HepG2 (cell line): Measurements from ENCODE around the gene KRT40. TPM values are rescaled to one million over a fixed set of nuclear protein-coding genes. Genes with fewer than 3 reads are reported as not detected.

Experiments used
- ATAC-seq: fragments of 200-7000 bp; cut with Tn5 transposase; 3 replicates; pipeline ENCODE4 v1.9.1; 2020; ENCODE audit warnings: mild to moderate bottlenecking, moderate library complexity
- BruUV-seq: library from RNA; stranded (reverse); fragments of 400-500 nt; replicated peaks from 2 replicates; lab custom pipeline; 2021; lab: Mats Ljungman, UMichigan
- CTCF ChIA-PET: fragments of 300-600 bp; formaldehyde crosslinking; extraction: SDS; loops from one replicate; lab custom pipeline; 2021; ENCODE audit warnings: low total read pairs, inconsistent platforms, low intra/inter-chr PET ratio; lab: Yijun Ruan, JAX
- POLR2A ChIA-PET: fragments of 350-600 bp; sonication (Branson Sonifier 250); formaldehyde crosslinking; loops from one replicate; lab custom pipeline; 2020; ENCODE audit warnings: antibody characterized with exemption, inconsistent platforms; lab: Yijun Ruan, JAX
- DNase-seq: peaks from one replicate; pipeline ENCODE4 v3.0.0-alpha.2; 2015; ENCODE audit warnings: low spot score
- FAIRE-seq: peaks from 3 replicates; lab custom pipeline; 2011; peaks lifted over from hg19 to GRCh38; lab: Jason Lieb, UNC
- H2AFZ ChIP-seq: one replicate; pipeline ENCODE4 v1.6.1; 2011; ENCODE audit warnings: low read length, inconsistent platforms
- H3K27ac ChIP-seq: fragments of 300-600 bp; 3 replicates; pipeline ENCODE4 v1.8.0; 2011; ENCODE audit warnings: mixed run types, mild to moderate bottlenecking, mixed read lengths, low read length, inconsistent platforms; ENCODE audit not compliant: insufficient read depth; ENCODE audit errors: extremely low read length
- H3K27me3 ChIP-seq, 2 experiments: fragments of 200-600 bp in 1 of 2; 2 replicates in 1 of 2; 3 replicates in 1 of 2; pipeline versions ENCODE4 v1.6.0 to v1.8.0; 2011; ENCODE audit warnings: low read length in 2 of 2, mild to moderate bottlenecking in 2 of 2, moderate library complexity in 2 of 2, inconsistent platforms in 1 of 2; ENCODE audit not compliant: insufficient read depth in 2 of 2, control insufficient read depth in 1 of 2
- H3K36me3 ChIP-seq, 2 experiments: fragments of 200-600 bp in 1 of 2; replicated peaks in 1 of 2; 2 replicates in 1 of 2; 3 replicates in 1 of 2; pipeline versions ENCODE4 v1.5.1 to v1.8.0; 2011; ENCODE audit warnings: low read length in 2 of 2, inconsistent platforms in 1 of 2; ENCODE audit not compliant: insufficient read depth in 2 of 2, control insufficient read depth in 1 of 2
- H3K4me1 ChIP-seq: 2 replicates; pipeline ENCODE4 v1.5.1; 2012; ENCODE audit warnings: low read length, inconsistent platforms; ENCODE audit not compliant: insufficient read depth
- H3K4me2 ChIP-seq: 2 replicates; pipeline ENCODE4 v1.6.0; 2011; ENCODE audit warnings: low read depth, low read length, inconsistent platforms
- H3K4me3 ChIP-seq, 3 experiments: fragments of 200-600 bp in 1 of 3; sonication (generic), shearing (Covaris generic) in 1 of 3; replicated peaks in 1 of 3; 2 replicates each; pipeline ENCODE4 v1.5.1; 2011 to 2016; ENCODE audit warnings: low read length in 3 of 3, inconsistent platforms in 2 of 3, low read depth in 2 of 3, mild to moderate bottlenecking in 2 of 3, control low read depth in 1 of 3, mixed read lengths in 1 of 3; ENCODE audit not compliant: insufficient read depth in 1 of 3
- H3K79me2 ChIP-seq: one replicate; pipeline ENCODE4 v1.6.1; 2011; ENCODE audit warnings: low read length, inconsistent platforms; ENCODE audit not compliant: insufficient read depth
- H3K9ac ChIP-seq: 2 replicates; pipeline ENCODE4 v1.6.0; 2011; ENCODE audit warnings: mild to moderate bottlenecking, low read depth, low read length, inconsistent platforms; ENCODE audit not compliant: insufficient read depth
- H3K9me3 ChIP-seq: 2 replicates; pipeline ENCODE4 v1.5.1; 2012; ENCODE audit warnings: mild to moderate bottlenecking, low read length
- H4K20me1 ChIP-seq: 2 replicates; pipeline ENCODE4 v1.6.0; 2011; ENCODE audit warnings: inconsistent platforms, mild to moderate bottlenecking, low read length, moderate library complexity; ENCODE audit not compliant: insufficient read depth
- BORCS8-MEF2B ChIP-seq: sonication (generic); formaldehyde crosslinking; IDR thresholded peaks from 2 replicates; pipeline ENCODE4 v1.8.0; 2022; ENCODE audit warnings: mild to moderate bottlenecking, missing genetic modification reagents
- CEBPG ChIP-seq: IDR thresholded peaks from 2 replicates; pipeline ENCODE4 v1.6.1; 2016
- FOXK1 ChIP-seq: sonication (generic); formaldehyde crosslinking; IDR thresholded peaks from 2 replicates; pipeline ENCODE4 v1.4.0; 2020; ENCODE audit warnings: low read depth, missing genetic modification reagents, borderline replicate concordance
- FOXP4 ChIP-seq: sonication (generic); formaldehyde crosslinking; IDR thresholded peaks from 2 replicates; pipeline ENCODE4 v1.4.0; 2020; ENCODE audit warnings: missing genetic modification reagents
- GATAD1 ChIP-seq: IDR thresholded peaks from 2 replicates; pipeline ENCODE4 v1.6.1; 2016; ENCODE audit warnings: missing genetic modification reagents, missing compliant biosample characterization
- HIC2 ChIP-seq: sonication (generic); formaldehyde crosslinking; IDR thresholded peaks from 2 replicates; pipeline ENCODE4 v1.9.0; 2022; ENCODE audit warnings: low read depth, missing genetic modification reagents
- MTA3 ChIP-seq: sonication (generic); formaldehyde crosslinking; IDR thresholded peaks from 2 replicates; pipeline ENCODE4 v1.4.0; 2020; ENCODE audit warnings: missing genetic modification reagents
- POLR2AphosphoS2 ChIP-seq: IDR thresholded peaks from 2 replicates; pipeline ENCODE4 v1.6.1; 2011; ENCODE audit warnings: low read depth, low read length, improper control_type of control experiment
- SPEN ChIP-seq: sonication (generic); formaldehyde crosslinking; IDR thresholded peaks from 2 replicates; pipeline ENCODE4 v1.5.1; 2020; ENCODE audit warnings: low read depth, mild to moderate bottlenecking, missing genetic modification reagents
- TRIM22 ChIP-seq: fragments of 450-650 bp; IDR thresholded peaks from 2 replicates; pipeline ENCODE4 v1.6.1; 2017
- ZNF7 ChIP-seq: IDR thresholded peaks from 2 replicates; pipeline ENCODE4 v1.6.1; 2016; ENCODE audit warnings: missing biosample characterization, missing genetic modification reagents
- ZNF776 ChIP-seq: sonication (generic); formaldehyde crosslinking; IDR thresholded peaks from 2 replicates; pipeline ENCODE4 v1.4.0; 2020; ENCODE audit warnings: mild to moderate bottlenecking, missing genetic modification reagents
- WGBS: methylation state at CpG from one replicate; pipeline ENCODE4 v1.1.6; 2017; ENCODE audit warnings: low lambda C conversion rate; 5-methylcytosine and 5-hydroxymethylcytosine counted together
- in situ Hi-C: cut with HindIII; loops from 2 replicates; pipeline ENCODE4 v1.10.0; 2017; ENCODE audit warnings: low pct_unique_long_range_greater_than_20kb; ENCODE audit not compliant: extremely low pct_ligation_motif_present
- intact Hi-C: fragments of 100-400 bp; cut with micrococcal nuclease; formaldehyde crosslinking; loops from one replicate; pipeline ENCODE4 v1.10.0; 2022; ENCODE audit not compliant: unreplicated experiment
- polyA plus RNA-seq, 8 experiments: library from polyadenylated mRNA; depleted of rRNA in 3 of 8; stranded (reverse) in 7 of 8; unstranded in 1 of 8; fragments of >200 nt; fragmentation: Illumina TruSeq in 4 of 8; extraction: Trizol in 4 of 8; gene quantifications; 2 replicates each; pipeline versions ENCODE4 v1.2.1 to v1.2.3, GENCODE V29; 2011 to 2016; ENCODE audit warnings: low read depth in 4 of 8, missing spikeins in 1 of 8, mixed read lengths in 1 of 8; ENCODE audit not compliant: insufficient read depth in 1 of 8
- total RNA-seq, 5 experiments: library from RNA; depleted of rRNA; stranded (reverse); fragments of >200 nt; fragmentation: Illumina TruSeq; extraction: Trizol; gene quantifications; 2 replicates each; pipeline ENCODE4 v1.2.3, GENCODE V29; 2016; ENCODE audit warnings: low read depth in 1 of 5

The KRT40 gene
- total and polyA plus RNA-seq, 2 of the 13 experiments (the other 11 are each of a cell fraction or from before 2014, with no cell fraction given): not detected

- Histone ChIP-seq H3K9ac (no peak overlapping the region), H3K4me2 (no peak overlapping the region), H3K27ac (no peak overlapping the region), H3K36me3 (no peaks in the 10 kb centered on the region), H3K27me3 (no peaks in the 10 kb centered on the region), H3K79me2 (no peaks in the 10 kb centered on the region), H4K20me1 (no peaks in the 10 kb centered on the region), H3K9me3 (no peaks in the 10 kb centered on the region)
- ATAC-seq: no peak
- no TSS peak for BruUV-seq
- in situ Hi-C loops: no loop called here
- intact Hi-C loops: no loop called here
- WGBS: 50% methylated on average over 1 of the region's 1 CpG
- DNase-seq: no peak
- ChIA-PET CTCF (no interaction called here), POLR2A (no interaction called here)
- no peak for FAIRE-seq
- TF ChIP-seq SPEN (CRISPR knock-in tag) (no peak), GATAD1 (CRISPR knock-in tag) (no peak), POLR2AphosphoS2 (no peak), CEBPG (CRISPR knock-in tag) (no peak), BORCS8-MEF2B (CRISPR knock-in tag) (no peak), HIC2 (no peak), TRIM22 (no peak), ZNF776 (CRISPR knock-in tag) (no peak), FOXK1 (no peak), FOXP4 (CRISPR knock-in tag) (no peak), ZNF7 (no peak), MTA3 (CRISPR knock-in tag) (no peak)
- TF ChIP-seq, all 625 proteins: peak for 0
- Histone ChIP-seq H2AFZ (no peak overlapping the region), H3K4me3 (no peak overlapping the region), H3K4me1 (peaks cover 34% of the 10 kb centered on the region)
These were observed 39.6 kb downstream of the KRT40 start for GRCh38 chr17:40944531-40944930.
